ENCODE data around the gene TACC2.

TACC2 gene

DNA sequence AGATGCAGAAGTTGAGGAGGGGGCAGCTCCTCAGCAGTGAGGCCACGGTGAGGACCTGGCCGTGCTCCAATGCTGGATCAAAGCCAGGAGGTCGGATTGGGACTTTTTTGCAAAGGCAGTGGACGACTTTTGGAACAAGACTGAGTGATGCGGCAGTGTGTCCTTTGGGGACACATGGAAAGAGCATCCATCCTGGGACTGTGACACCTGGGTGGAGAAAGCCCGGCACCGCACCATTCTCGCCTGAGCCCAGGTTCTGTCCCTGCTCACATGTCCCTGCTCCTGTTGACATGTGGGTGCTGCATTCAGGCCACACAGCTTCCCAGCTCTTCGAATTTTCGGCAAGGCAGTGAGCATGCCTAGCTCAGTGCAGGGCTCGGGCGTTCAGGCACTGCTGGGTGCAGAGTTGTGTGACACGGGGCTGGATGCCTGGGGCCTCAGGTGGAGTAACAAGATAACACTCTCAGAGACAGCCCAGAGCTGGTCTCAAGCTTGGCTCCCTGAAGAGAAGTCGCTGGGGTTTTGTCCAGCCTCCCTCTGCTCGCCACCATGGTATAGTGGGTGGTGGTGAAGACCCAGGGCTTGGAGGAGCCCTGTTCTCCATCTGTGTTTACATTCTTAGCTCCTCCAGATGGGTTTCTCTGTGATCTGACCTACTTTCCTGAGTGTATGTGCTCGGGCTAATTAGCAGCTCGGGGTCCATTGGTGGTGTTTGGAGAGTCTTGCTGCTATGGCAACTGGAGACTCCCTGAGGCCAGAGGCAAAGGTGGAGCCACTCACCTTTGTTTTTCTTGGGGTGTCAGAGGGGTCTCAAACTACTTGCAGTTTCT, 170.4 kb downstream of the TACC2 start:
- DNase-seq, result no peak
- TF ChIP-seq POLR2A (IDR thresholded peaks at IDR 0.05; ENCODE audit: low read length) (no peak), GATA1 (IDR thresholded peaks at IDR 0.05; ENCODE audit: low read depth, low read length) (no peak)

DNA sequence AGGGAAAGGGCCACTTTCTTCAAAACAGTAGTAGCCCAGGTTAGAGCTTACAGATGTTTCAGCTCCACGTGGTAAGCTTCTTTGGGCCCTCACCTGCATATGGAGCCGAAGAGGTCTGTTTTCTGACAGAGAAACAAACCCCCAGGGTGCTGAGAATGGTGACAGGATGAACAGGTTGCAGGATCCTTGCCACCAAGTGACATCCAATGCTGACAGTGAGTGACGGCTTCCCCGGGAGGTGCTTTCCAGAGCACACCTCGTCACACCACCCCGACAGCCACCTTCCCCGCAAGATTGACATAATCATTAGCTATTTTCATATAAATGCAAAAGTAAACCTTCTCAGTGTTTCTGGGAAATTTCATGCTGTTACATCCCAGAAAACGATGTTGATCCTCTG, 172.8 kb downstream of the TACC2 start:
- TF ChIP-seq GATA1 (IDR thresholded peaks at IDR 0.05; ENCODE audit: low read depth, low read length) (no peak), POLR2A (IDR thresholded peaks at IDR 0.05; ENCODE audit: low read length) (no peak)
- no peak for DNase-seq

DNA sequence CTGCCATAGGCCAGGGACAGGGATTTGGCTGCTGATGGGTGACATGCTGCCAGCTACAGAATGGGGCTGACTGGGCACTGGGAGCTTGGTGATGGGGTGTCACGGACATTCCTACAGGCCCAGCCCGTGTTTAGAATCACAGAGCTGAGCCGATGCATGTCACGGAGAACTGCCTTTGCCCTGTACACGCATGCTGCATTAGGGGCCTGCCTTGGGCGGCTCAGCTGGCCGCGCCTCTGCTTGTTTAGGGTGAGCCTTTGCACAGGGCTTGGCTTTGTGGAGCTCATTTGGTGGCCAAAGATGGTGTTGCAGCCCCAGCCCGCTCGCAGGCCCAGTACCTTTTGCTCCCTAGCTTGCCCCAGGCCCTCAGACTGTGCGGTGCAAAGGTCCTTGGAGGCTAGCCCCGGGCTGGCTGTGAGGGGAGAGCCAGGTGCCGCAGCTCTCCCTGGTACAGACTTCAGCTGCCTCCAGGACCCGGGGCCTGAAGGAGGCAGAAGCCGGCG, 173.8 kb downstream of the TACC2 start:
- DNase-seq, result no peak
- TF ChIP-seq GATA1 (IDR thresholded peaks at IDR 0.05; ENCODE audit: low read depth, low read length), result no peak
- TF ChIP-seq POLR2A (IDR thresholded peaks at IDR 0.05; ENCODE audit: low read length), result no peak

GRCh38 chr10:122163174-122164022, 174.4 kb downstream of the TACC2 start:
- no peak for DNase-seq
- TF ChIP-seq POLR2A (IDR thresholded peaks at IDR 0.05; ENCODE audit: low read length), result no peak
- TF ChIP-seq GATA1 (IDR thresholded peaks at IDR 0.05; ENCODE audit: low read depth, low read length), result no peak

GRCh38 chr10:122164023-122164601, 175.1 kb downstream of the TACC2 start:
- TF ChIP-seq GATA1 (IDR thresholded peaks at IDR 0.05; ENCODE audit: low read depth, low read length) (no peak), POLR2A (IDR thresholded peaks at IDR 0.05; ENCODE audit: low read length) (no peak)
- no peak for DNase-seq

DNA sequence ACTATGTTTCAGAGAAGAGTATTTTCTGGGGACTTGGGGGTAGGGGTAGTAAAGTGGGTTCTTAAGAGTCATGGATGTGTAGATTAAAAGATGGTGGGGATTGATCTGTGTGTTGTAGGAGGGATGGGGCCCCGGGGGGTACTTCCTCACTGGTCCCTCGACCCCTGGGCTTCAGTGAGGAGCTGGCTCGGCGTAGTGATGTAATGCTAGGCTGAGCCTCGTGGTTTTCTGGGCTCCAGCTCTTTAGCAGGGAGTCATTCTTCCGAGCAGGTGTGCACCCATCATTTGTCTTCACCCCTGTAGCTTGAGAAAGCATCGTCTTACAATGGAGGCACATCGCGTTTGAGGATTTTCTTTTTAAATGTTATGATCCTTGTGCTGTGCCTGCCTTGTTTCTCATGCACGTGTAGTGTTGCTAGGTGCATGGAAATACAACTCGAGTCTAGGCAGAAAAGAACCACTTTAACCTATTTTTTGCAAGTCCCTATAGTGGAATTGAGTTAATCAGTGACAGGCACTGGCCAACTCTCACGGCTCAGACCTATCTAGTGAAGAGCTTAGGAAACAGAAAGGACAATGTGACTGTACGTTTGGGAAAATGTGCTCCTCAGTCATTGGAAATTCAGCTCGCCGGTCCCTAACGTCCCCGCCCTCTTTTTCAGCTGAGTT, 176.0 kb downstream of the TACC2 start:
- TF ChIP-seq GATA1 (IDR thresholded peaks at IDR 0.05; ENCODE audit: low read depth, low read length) (no peak), POLR2A (IDR thresholded peaks at IDR 0.05; ENCODE audit: low read length) (no peak)
- DNase-seq, result no peak

DNA sequence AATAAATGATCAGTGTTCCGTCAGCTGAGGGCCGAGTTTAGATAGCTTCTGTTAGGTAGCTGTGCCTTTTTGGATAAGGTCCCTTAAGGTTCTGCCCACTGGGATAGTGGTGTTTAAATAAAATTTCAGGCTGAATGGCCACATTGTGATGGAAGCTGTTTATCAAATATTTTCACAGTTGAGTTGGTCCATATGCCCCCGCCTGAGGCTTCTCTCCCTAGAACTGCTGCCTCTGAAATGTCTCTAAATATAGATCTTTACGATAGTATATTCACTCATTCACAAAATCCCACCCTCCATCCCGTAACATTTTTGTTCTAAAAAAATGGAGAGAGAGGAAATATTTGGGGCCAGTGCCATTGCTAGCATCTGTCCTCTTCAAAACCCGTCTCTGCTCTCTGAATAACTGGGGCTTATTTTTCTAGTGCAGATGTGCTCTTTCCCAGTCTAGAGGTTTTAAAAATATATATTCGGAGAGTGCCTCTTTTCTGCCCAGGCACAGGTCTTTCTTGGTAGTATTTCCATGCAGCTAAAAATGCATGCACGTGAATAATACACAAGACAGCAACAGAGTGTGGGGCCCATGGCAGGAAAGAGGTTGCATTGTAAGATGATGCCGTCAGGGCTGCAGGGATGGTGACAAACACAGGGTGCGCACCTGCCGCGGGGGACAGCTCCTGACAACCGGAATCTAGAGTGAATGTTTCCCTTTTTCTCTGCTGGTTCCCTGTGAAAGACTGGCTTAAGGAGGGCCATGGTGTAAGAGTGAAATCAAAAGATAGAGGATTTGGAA, 176.7 kb downstream of the TACC2 start:
- no peak for DNase-seq
- TF ChIP-seq GATA1 (IDR thresholded peaks at IDR 0.05; ENCODE audit: low read depth, low read length), result no peak
- no peak for TF ChIP-seq POLR2A (IDR thresholded peaks at IDR 0.05; ENCODE audit: low read length)

DNA sequence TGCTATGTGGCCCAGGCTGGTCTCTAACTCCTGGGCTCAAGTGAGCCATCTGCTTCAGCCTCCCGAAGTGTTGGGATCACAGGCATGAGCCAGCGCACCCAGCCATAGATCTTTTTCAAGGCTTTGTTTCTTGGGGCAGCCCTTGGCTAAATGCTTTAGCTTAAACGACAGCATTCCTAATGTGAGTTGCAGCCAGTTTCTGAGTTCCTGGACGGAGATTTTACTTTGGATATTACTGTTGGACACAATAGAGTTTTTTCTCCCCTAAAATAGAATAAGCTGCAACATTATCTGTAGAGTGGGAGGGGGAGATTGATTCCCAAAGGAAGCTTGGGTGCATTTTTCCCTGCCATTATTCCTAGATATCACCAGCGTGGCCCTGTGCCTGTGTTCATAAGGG, 179.1 kb downstream of the TACC2 start:
- no peak for DNase-seq
- no peak for TF ChIP-seq POLR2A (IDR thresholded peaks at IDR 0.05; ENCODE audit: low read length)
- no peak for TF ChIP-seq GATA1 (IDR thresholded peaks at IDR 0.05; ENCODE audit: low read depth, low read length)

DNA sequence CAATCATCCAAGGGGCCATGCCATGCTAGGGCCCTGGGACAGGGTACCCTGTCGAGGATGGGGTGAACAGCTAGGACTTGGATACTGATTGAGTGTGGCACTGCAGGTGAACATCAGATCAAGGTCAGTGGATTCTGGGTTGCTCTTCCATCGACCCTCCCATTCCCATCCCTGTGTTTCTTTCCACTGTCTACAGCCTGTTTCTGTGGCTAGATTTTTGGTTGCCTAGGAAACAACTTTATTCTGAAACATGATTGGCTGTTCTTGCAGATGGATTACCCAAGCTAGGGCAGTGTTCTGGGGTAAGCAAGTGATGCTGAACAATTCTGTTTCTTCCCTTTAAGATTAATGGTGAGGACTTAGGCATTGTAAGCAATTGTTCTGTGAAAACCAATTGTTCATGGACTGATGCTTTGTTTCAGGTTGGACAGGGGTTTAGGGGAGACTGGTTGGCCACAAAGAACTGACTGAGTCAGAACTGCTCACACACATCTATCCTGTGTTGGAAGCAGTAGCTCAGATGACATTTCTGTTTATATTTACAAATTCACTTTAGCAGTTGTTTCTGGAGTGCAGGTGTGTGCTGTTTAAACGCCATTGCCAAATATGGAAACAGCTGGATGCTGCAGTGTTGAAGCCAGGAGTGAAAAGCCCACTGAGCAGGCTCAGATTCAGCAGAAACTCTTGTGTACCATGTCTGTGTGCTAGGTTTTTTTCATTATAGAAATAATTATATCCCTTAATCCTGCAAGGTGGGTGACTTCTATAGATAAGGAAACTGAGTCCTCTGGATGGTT, 179.8 kb downstream of the TACC2 start:
- no peak for TF ChIP-seq GATA1 (IDR thresholded peaks at IDR 0.05; ENCODE audit: low read depth, low read length)
- TF ChIP-seq POLR2A (IDR thresholded peaks at IDR 0.05; ENCODE audit: low read length), result no peak
- no peak for DNase-seq

DNA sequence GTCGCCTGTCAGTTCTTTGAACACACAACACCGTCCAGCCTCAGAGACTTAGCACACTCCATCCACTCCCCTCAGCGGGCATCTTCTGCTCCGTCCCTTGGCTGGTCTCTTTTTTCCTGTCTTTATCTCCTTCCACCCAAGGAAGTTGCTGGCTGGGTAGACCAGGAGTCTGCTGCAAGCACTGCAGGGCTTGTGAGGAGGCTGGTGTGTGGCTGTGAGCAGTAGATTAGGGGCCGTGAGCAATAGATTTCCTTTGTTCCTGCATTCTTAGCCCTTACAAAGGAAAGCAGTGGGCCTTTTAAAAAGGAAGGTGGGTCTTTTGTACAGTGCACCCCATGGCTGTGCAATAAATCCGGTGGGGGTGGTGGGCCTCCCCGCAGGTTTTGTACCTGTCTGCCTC, 181.8 kb downstream of the TACC2 start:
- no peak for DNase-seq
- TF ChIP-seq POLR2A (IDR thresholded peaks at IDR 0.05; ENCODE audit: low read length) (no peak), GATA1 (IDR thresholded peaks at IDR 0.05; ENCODE audit: low read depth, low read length) (no peak)

DNA sequence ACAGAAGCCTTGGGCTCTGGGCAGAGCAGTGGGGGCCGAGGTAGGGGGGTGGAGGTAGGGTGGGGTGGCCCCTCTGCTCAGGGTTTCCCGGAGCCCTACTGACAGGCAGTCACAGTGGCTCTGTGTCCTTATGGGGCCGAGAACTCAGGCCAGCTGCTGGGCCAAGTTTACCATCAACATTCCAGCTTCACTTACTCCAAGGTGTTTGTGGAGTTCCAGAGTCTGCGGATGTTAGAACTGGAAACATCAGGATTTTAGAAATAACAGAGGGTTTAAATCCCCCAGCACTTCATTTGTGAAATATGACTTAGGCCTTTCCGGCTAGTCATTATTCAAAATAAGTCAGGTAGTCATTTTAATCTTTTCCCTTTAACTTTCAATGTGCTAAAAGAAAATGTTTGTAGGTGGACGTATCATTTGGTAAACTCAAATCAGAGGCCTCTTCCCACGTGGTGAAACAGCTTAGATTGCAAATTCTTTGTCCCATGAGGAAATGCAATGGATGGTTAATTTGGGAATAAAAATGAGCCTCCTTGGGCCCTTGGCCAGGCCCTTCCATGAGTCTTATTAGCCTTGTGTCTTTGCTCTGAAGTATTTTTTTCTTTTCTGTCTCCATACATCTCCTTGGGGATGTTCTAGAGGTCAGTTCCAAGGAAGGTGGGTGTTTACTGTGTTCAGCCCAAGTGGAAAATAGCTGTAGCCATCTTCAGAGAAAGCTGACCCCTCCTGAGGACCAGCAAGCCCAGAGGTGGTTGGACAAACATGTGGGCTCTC, 182.5 kb downstream of the TACC2 start:
- DNase-seq, result no peak

More for the DNA sequence above, 182.5 kb downstream of the TACC2 start:
- TF ChIP-seq GATA1 (IDR thresholded peaks at IDR 0.05; ENCODE audit: low read depth, low read length) (no peak), POLR2A (IDR thresholded peaks at IDR 0.05; ENCODE audit: low read length) (no peak)
